Left lung (tissue), 10 donors: ENCODE results near the gene APOL1. TPM values are rescaled to one million over a fixed set of nuclear protein-coding genes. Genes with fewer than 3 reads are reported as not detected.

Experiments used
- ATAC-seq: fragments of 200-7000 bp; cut with Tn5 transposase; one replicate; pipeline ENCODE4 v1.9.1; 2020; ENCODE audit warnings: moderate library complexity
- DNase-seq, 4 donors: peaks; one replicate each; pipeline ENCODE4 v3.0.0-alpha.2; 2013 to 2020
- H3K27ac ChIP-seq, 2 donors: fragments of 200-600 bp; sonication (generic) in 1 of 2; one replicate each; pipeline versions ENCODE4 v1.5.0 to v1.8.0; 2020 to 2021
- H3K27me3 ChIP-seq, 2 donors: fragments of 200-600 bp; sonication (generic) in 1 of 2; one replicate each; pipeline versions ENCODE4 v1.5.0 to v1.8.0; 2020 to 2021
- H3K36me3 ChIP-seq, 2 donors: fragments of 200-600 bp; sonication (generic) in 1 of 2; one replicate each; pipeline versions ENCODE4 v1.5.0 to v1.8.0; 2020 to 2021
- H3K4me1 ChIP-seq, 2 donors: fragments of 200-600 bp; one replicate each; pipeline ENCODE4 v1.8.0; 2021
- H3K4me3 ChIP-seq, 2 donors: fragments of 200-600 bp; sonication (generic) in 1 of 2; one replicate each; pipeline versions ENCODE4 v1.5.0 to v1.8.0; 2020 to 2021; ENCODE audit warnings: mild to moderate bottlenecking in 1 of 2
- H3K9me3 ChIP-seq, 2 donors: fragments of 200-600 bp; sonication (generic) in 1 of 2; one replicate each; pipeline versions ENCODE4 v1.5.0 to v1.8.0; 2020 to 2021
- CTCF ChIP-seq, 2 donors: fragments of 200-600 bp; sonication (generic) in 1 of 2; IDR thresholded peaks; one replicate each; pipeline versions ENCODE4 v1.5.0 to v1.8.0; 2021; ENCODE audit warnings: antibody characterized with exemption in 2 of 2
- intact Hi-C, 2 donors: fragments of 100-400 bp; cut with DNase I; formaldehyde crosslinking; loops; one replicate each; pipeline versions ENCODE4 v1.11.2 to v1.14.2; 2022
- polyA plus RNA-seq, 6 donors: library from polyadenylated mRNA; unstranded; fragments of 120-200 nt; gene quantifications; one replicate each; pipeline ENCODE4 v1.2.1, GENCODE V29; 2013; ENCODE audit not compliant: insufficient read length in 6 of 6
- total RNA-seq, 2 donors: library from RNA; stranded (reverse); fragmentation: NEBNext Ultra II Directional; extraction: Animal tissue kit (Norgen Biotek cat#: 25700); gene quantifications; one replicate each; pipeline ENCODE4 v1.2.1, GENCODE V29; 2021
- donor health status: DM: no; HTN: yes; CAD: no.
- donor health status: DM: no; HTN: no; CAD: no.

APOL1 gene
- total and polyA plus RNA-seq, 8 donors: 8.6 to 109 (median 13.5) TPM

GRCh38 chr22:36291831-36292740, 39.2 kb downstream of the APOL1 start:
- ATAC-seq: peak; percentile 4
- H3K9me3 ChIP-seq: no peaks in the 10 kb centered on the region
- peaks cover 9 to 100% of the 10 kb centered on the region in 2 donors for H3K36me3 ChIP-seq
- no peak for TF ChIP-seq CTCF (IDR thresholded peaks at IDR 0.05)
- H3K4me1 ChIP-seq: peaks cover 0 to 4% of the 10 kb centered on the region in 2 donors
- no peaks in the 10 kb centered on the region for H3K27me3 ChIP-seq
- peak in 1 of 4 donors; percentile 55 for DNase-seq
- peak overlapping the region in 1 of 2 donors; percentile 8 for H3K27ac ChIP-seq
- no peak overlapping the region for H3K4me3 ChIP-seq
- intact Hi-C loops: no loop called here

- no peaks in the 10 kb centered on the region for H3K27me3 ChIP-seq
- peaks cover 0 to 4% of the 10 kb centered on the region in 2 donors for H3K4me1 ChIP-seq
- no peak for TF ChIP-seq CTCF (IDR thresholded peaks at IDR 0.05)
- H3K9me3 ChIP-seq: no peaks in the 10 kb centered on the region
- no peak overlapping the region for H3K27ac ChIP-seq
- ATAC-seq (no peak), DNase-seq (peak in 1 of 4 donors; percentile 69)
- H3K36me3 ChIP-seq: peaks cover 9 to 100% of the 10 kb centered on the region in 2 donors
- H3K4me3 ChIP-seq: no peak overlapping the region
- intact Hi-C loops: no loop called here
Measured at GRCh38 chr22:36292823-36293530, 40.0 kb downstream of the APOL1 start.

GRCh38 chr22:36293606-36294292, 40.8 kb downstream of the APOL1 start:
- peaks cover 9 to 100% of the 10 kb centered on the region in 2 donors for H3K36me3 ChIP-seq
- H3K4me1 ChIP-seq: peaks cover 0 to 4% of the 10 kb centered on the region in 2 donors
- H3K27me3 ChIP-seq: no peaks in the 10 kb centered on the region
- H3K27ac ChIP-seq: no peak overlapping the region
- intact Hi-C loops: no loop called here
- ATAC-seq: no peak
- no peak overlapping the region for H3K4me3 ChIP-seq
- no peak for TF ChIP-seq CTCF (IDR thresholded peaks at IDR 0.05)
- H3K9me3 ChIP-seq: no peaks in the 10 kb centered on the region
- DNase-seq: peak in 2 of 4 donors; percentile 25 to 58

GRCh38 chr22:36294293-36294620, 41.3 kb downstream of the APOL1 start:
- Histone ChIP-seq H3K27me3 (no peaks in the 10 kb centered on the region), H3K9me3 (no peaks in the 10 kb centered on the region), H3K4me3 (no peak overlapping the region), H3K36me3 (peaks cover 11 to 100% of the 10 kb centered on the region in 2 donors), H3K27ac (no peak overlapping the region), H3K4me1 (peaks cover 0 to 4% of the 10 kb centered on the region in 2 donors)
- no peak for TF ChIP-seq CTCF (IDR thresholded peaks at IDR 0.05)
- ATAC-seq: no peak
- DNase-seq: no peak
- intact Hi-C loops: no loop called here
